ENCODE results near the gene PNMA6A.
"Not testable (repeated sequence)": the region's sequence is repeated elsewhere in the genome, so short reads cannot be mapped to it uniquely, and the experiment has no call there.

- not testable (repeated sequence) for TF ChIP-seq POLR2A, CTCF, EP300 (IDR thresholded peaks at IDR 0.05)
Measured at GRCh38 chrX:153026501-153026900, 45.8 kb upstream of the PNMA6A start.
